HCT116 (cell line): Measurements from ENCODE around the gene MAML2. TPM values are rescaled to one million over a fixed set of nuclear protein-coding genes. Genes with fewer than 3 reads are reported as not detected.

ENCODE experiments used
- ATAC-seq: fragments of 200-7000 bp; cut with Tn5 transposase; 2 replicates; pipeline ENCODE4 v1.9.1; 2020; ENCODE audit warnings: mild to moderate bottlenecking, moderate library complexity
- BruUV-seq: library from RNA; stranded (reverse); fragments of 400-500 nt; replicated peaks from 2 replicates; lab custom pipeline; 2021; lab: Mats Ljungman, UMichigan
- CTCF ChIA-PET: fragments of 300-600 bp; sonication (Branson Sonifier 250); formaldehyde crosslinking; loops from one replicate; lab custom pipeline; 2021; ENCODE audit warnings: antibody characterized with exemption; lab: Charles Lee
- POLR2A ChIA-PET: fragments of 300-600, 350-600 bp; sonication (Branson Sonifier 250); formaldehyde crosslinking; loops from one replicate; lab custom pipeline; 2021; ENCODE audit warnings: antibody characterized with exemption; lab: Charles Lee
- RAD21 ChIA-PET, 2 experiments: fragments of 300-600 bp; sonication (Branson Sonifier 250); formaldehyde crosslinking; loops; one replicate each; lab custom pipeline; 2023; ENCODE audit warnings: low total read pairs in 2 of 2; ENCODE audit not compliant: uncharacterized antibody in 2 of 2, unreplicated experiment in 2 of 2, low non-redundant PET in 1 of 2; lab: Charles Lee
- DNase-seq: peaks from one replicate; pipeline ENCODE4 v3.0.0-alpha.2; 2010; ENCODE audit warnings: low read depth, low spot score
- H2AFZ ChIP-seq: fragments of 200-600 bp; shearing (Covaris generic), sonication (generic); 2 replicates; pipeline ENCODE4 v1.6.1; 2017; ENCODE audit warnings: low read depth, mixed run types, mixed read lengths, antibody characterized with exemption, low read length; ENCODE audit not compliant: poor library complexity, severe bottlenecking
- H3K27ac ChIP-seq: 2 replicates; pipeline ENCODE4 v1.5.1; 2012; ENCODE audit warnings: low read depth, low read length
- H3K27me3 ChIP-seq: fragments of 200-600 bp; sonication (generic); 2 replicates; pipeline ENCODE4 v1.6.1; 2016; ENCODE audit warnings: mixed run types, low read length, mixed read lengths; ENCODE audit not compliant: insufficient read depth
- H3K36me3 ChIP-seq, 2 experiments: fragments of 200-500 bp in 1 of 2; fragments of 200-600 bp in 1 of 2; sonication (Bioruptor generic) in 1 of 2; sonication (generic) in 1 of 2; 2 replicates each; pipeline versions ENCODE4 v1.5.1 to v1.6.1; 2014 to 2016; ENCODE audit warnings: low read length in 2 of 2, inconsistent platforms in 1 of 2, mixed read lengths in 1 of 2, mixed run types in 1 of 2; ENCODE audit not compliant: insufficient read depth in 2 of 2, control insufficient read depth in 1 of 2
- H3K4me1 ChIP-seq, 2 experiments: fragments of 200-600 bp in 1 of 2; sonication (generic) in 1 of 2; 2 replicates each; pipeline versions ENCODE4 v1.5.1 to v1.6.1; 2012 to 2017; ENCODE audit warnings: low read length in 2 of 2, inconsistent platforms in 1 of 2, mild to moderate bottlenecking in 1 of 2, mixed read lengths in 1 of 2, mixed run types in 1 of 2, moderate library complexity in 1 of 2; ENCODE audit not compliant: insufficient read depth in 2 of 2, control insufficient read depth in 1 of 2
- H3K4me2 ChIP-seq: fragments of 200-600 bp; sonication (generic); 2 replicates; pipeline ENCODE4 v1.6.1; 2017; ENCODE audit warnings: mixed run types, low read length, mixed read lengths
- H3K4me3 ChIP-seq, 2 experiments: fragments of 200-600 bp in 1 of 2; sonication (generic) in 1 of 2; replicated peaks in 1 of 2; 2 replicates each; pipeline ENCODE4 v1.5.1; 2011 to 2016; ENCODE audit warnings: low read length in 2 of 2, control low read depth in 1 of 2, low read depth in 1 of 2, mild to moderate bottlenecking in 1 of 2, mixed read lengths in 1 of 2, mixed run types in 1 of 2
- H3K79me2 ChIP-seq: fragments of 200-600 bp; sonication (generic); 2 replicates; pipeline ENCODE4 v1.6.1; 2017; ENCODE audit warnings: mild to moderate bottlenecking, mixed run types, low read length, moderate library complexity, mixed read lengths; ENCODE audit not compliant: insufficient read depth
- H3K9ac ChIP-seq: fragments of 200-600 bp; sonication (generic); 2 replicates; pipeline ENCODE4 v1.6.1; 2016; ENCODE audit warnings: low read length, mixed read lengths
- H3K9me2 ChIP-seq: fragments of 200-600 bp; sonication (generic), shearing (Covaris generic); 2 replicates; pipeline ENCODE4 v1.6.1; 2017; ENCODE audit warnings: mixed run types, mild to moderate bottlenecking, moderate library complexity; ENCODE audit not compliant: insufficient read depth
- H3K9me3 ChIP-seq, 2 experiments: fragments of 200-500 bp in 1 of 2; fragments of 200-600 bp in 1 of 2; sonication (Bioruptor generic) in 1 of 2; sonication (generic) in 1 of 2; 2 replicates each; pipeline ENCODE4 v1.6.1; 2014 to 2017; ENCODE audit warnings: low read length in 2 of 2, mixed read lengths in 2 of 2, inconsistent platforms in 1 of 2, low read depth in 1 of 2, mild to moderate bottlenecking in 1 of 2, mixed run types in 1 of 2, moderate library complexity in 1 of 2; ENCODE audit not compliant: control insufficient read depth in 1 of 2, insufficient read depth in 1 of 2
- H4K20me1 ChIP-seq: fragments of 200-600 bp; sonication (generic), shearing (Covaris generic); 2 replicates; pipeline ENCODE4 v1.6.1; 2017; ENCODE audit warnings: mixed run types, mild to moderate bottlenecking, moderate library complexity; ENCODE audit not compliant: insufficient read depth
- ATF3 ChIP-seq: IDR thresholded peaks from 2 replicates; pipeline ENCODE4 v1.6.1; 2012
- CEBPB ChIP-seq: IDR thresholded peaks from 2 replicates; pipeline ENCODE4 v1.6.1; 2012; ENCODE audit warnings: low read depth
- CTCF ChIP-seq, 3 experiments: fragments of 200-600 bp in 1 of 3; sonication (generic) in 1 of 3; IDR thresholded peaks in 2 of 3; conservative IDR thresholded peaks in 1 of 3; 2 replicates each; pipeline ENCODE4 v1.5.1; 2012 to 2017; ENCODE audit warnings: low read depth in 2 of 3, low read length in 2 of 3, antibody characterized with exemption in 1 of 3, borderline replicate concordance in 1 of 3, control low read depth in 1 of 3, mild to moderate bottlenecking in 1 of 3, mixed read lengths in 1 of 3, mixed run types in 1 of 3, moderate library complexity in 1 of 3; ENCODE audit not compliant: insufficient read depth in 1 of 3
- EGR1 ChIP-seq: IDR thresholded peaks from 2 replicates; pipeline ENCODE4 v1.6.1; 2012; ENCODE audit warnings: low read depth
- ELF1 ChIP-seq: IDR thresholded peaks from 2 replicates; pipeline ENCODE4 v1.6.1; 2012; ENCODE audit warnings: low read depth, borderline replicate concordance
- EZH2 ChIP-seq: fragments of 200-600 bp; sonication (generic); IDR thresholded peaks from 2 replicates; pipeline ENCODE4 v1.6.1; 2017; ENCODE audit warnings: antibody characterized with exemption, mixed run types
- EZH2phosphoT487 ChIP-seq: fragments of 200-600 bp; IDR thresholded peaks from 2 replicates; pipeline ENCODE4 v1.6.1; 2018; ENCODE audit warnings: antibody characterized with exemption, borderline replicate concordance
- FOSL1 ChIP-seq: IDR thresholded peaks from 2 replicates; pipeline ENCODE4 v1.6.1; 2012; ENCODE audit warnings: low read depth
- JUND ChIP-seq: IDR thresholded peaks from 2 replicates; pipeline ENCODE4 v1.6.1; 2012
- MAX ChIP-seq: IDR thresholded peaks from 2 replicates; pipeline ENCODE4 v1.6.1; 2012
- POLR2A ChIP-seq: IDR thresholded peaks from 2 replicates; pipeline ENCODE4 v1.7.0; 2011; ENCODE audit warnings: borderline replicate concordance; ENCODE audit not compliant: insufficient read depth, insufficient read length; ENCODE audit errors: extremely low read depth
- POLR2AphosphoS5 ChIP-seq: IDR thresholded peaks from 2 replicates; pipeline ENCODE4 v1.6.1; 2011; ENCODE audit warnings: mild to moderate bottlenecking, low read depth, low read length, moderate library complexity
- RAD21 ChIP-seq: IDR thresholded peaks from 2 replicates; pipeline ENCODE4 v1.6.1; 2012; ENCODE audit warnings: low read depth, mild to moderate bottlenecking
- SIN3A ChIP-seq: IDR thresholded peaks from 2 replicates; pipeline ENCODE4 v1.6.1; 2012; ENCODE audit warnings: low read depth
- SP1 ChIP-seq: IDR thresholded peaks from 2 replicates; pipeline ENCODE4 v1.6.1; 2012; ENCODE audit warnings: low read depth
- SRF ChIP-seq: IDR thresholded peaks from 2 replicates; pipeline ENCODE4 v1.6.1; 2012; ENCODE audit warnings: low read depth
- YY1 ChIP-seq: IDR thresholded peaks from 2 replicates; pipeline ENCODE4 v1.6.1; 2011; ENCODE audit warnings: low read length, low read depth, moderate library complexity, mild to moderate bottlenecking; ENCODE audit not compliant: insufficient replicate concordance; ENCODE audit errors: extremely low read depth
- ZBTB33 ChIP-seq: IDR thresholded peaks from 2 replicates; pipeline ENCODE4 v1.6.1; 2011; ENCODE audit warnings: mild to moderate bottlenecking, low read length, moderate library complexity; ENCODE audit not compliant: insufficient replicate concordance; ENCODE audit errors: extremely low read depth
- ZFX ChIP-seq: fragments of 450-650 bp; IDR thresholded peaks from 2 replicates; pipeline ENCODE4 v1.6.1; 2017
- intact Hi-C: fragments of 100-400 bp; cut with micrococcal nuclease; formaldehyde crosslinking; loops from 2 replicates; pipeline ENCODE4 v1.10.0; 2022
- total RNA-seq: library from RNA; stranded (reverse); gene quantifications from one replicate; pipeline ENCODE4 v1.2.1, GENCODE V29; 2021; ENCODE audit not compliant: unreplicated experiment

The MAML2 gene
- total RNA-seq, 1 experiment from 2014 or later: 2.6 TPM

GRCh38 chr11:96338910-96339705 is 3.9 kb downstream of the MAML2 start:
- Histone ChIP-seq H3K79me2 (no peaks in the 10 kb centered on the region), H3K4me1 (peaks cover 4 to 20% of the 10 kb centered on the region in 2 experiments; a peak in 3 of 4 replicates), H3K36me3 (no peaks in the 10 kb centered on the region), H4K20me1 (no peaks in the 10 kb centered on the region), H3K27ac (no peak overlapping the region), H3K4me3 (no peak overlapping the region), H2AFZ (no peak overlapping the region), H3K9ac (no peak overlapping the region), H3K9me3 (no peaks in the 10 kb centered on the region), H3K9me2 (no peaks in the 10 kb centered on the region), H3K27me3 (no peaks in the 10 kb centered on the region), H3K4me2 (no peak overlapping the region)
- no TSS peak for BruUV-seq
- TF ChIP-seq SRF: no peak
- no peak for TF ChIP-seq MAX
- no peak for TF ChIP-seq EZH2
- TF ChIP-seq ZFX: no peak
- no peak for TF ChIP-seq FOSL1
- no peak for TF ChIP-seq POLR2A
- TF ChIP-seq POLR2AphosphoS5: no peak
- no peak for TF ChIP-seq RAD21
- TF ChIP-seq YY1: no peak
- no peak for TF ChIP-seq ZBTB33
- TF ChIP-seq ATF3: no peak
- TF ChIP-seq ELF1: no peak
- no peak for TF ChIP-seq CTCF (IDR thresholded peaks at IDR 0.05 in 2 of 3, conservative IDR thresholded peaks at IDR 0.05 in 1 of 3; ENCODE audit: borderline replicate concordance in 1 of 3, insufficient read depth in 1 of 3, low read depth in 2 of 3, low read length in 2 of 3)
- TF ChIP-seq SP1: no peak
- no peak for TF ChIP-seq EZH2phosphoT487
- no peak for TF ChIP-seq JUND
- no peak for TF ChIP-seq EGR1
- TF ChIP-seq SIN3A: no peak
- TF ChIP-seq CEBPB: no peak
- intact Hi-C loops: no loop called here
- RAD21 ChIA-PET: no interaction called here
- ATAC-seq (no peak), DNase-seq (no peak)
- POLR2A ChIA-PET: no interaction called here
- CTCF ChIA-PET: no interaction called here
